Forelimb muscle (tissue), 1 donor: ENCODE data around the gene KIF12. TPM values are rescaled to one million over a fixed set of nuclear protein-coding genes. Genes with fewer than 3 reads are reported as not detected.
"Not testable (repeated sequence)": the region's sequence is repeated elsewhere in the genome, so short reads cannot be mapped to it uniquely, and the experiment has no call there.

Experiments used
- DNase-seq: peaks from one replicate; pipeline ENCODE4 v3.0.0-alpha.2; 2013; ENCODE audit warnings: low read depth
- polyA plus RNA-seq: library from polyadenylated mRNA; unstranded; fragments of 120-200 nt; gene quantifications from one replicate; pipeline ENCODE4 v1.2.1, GENCODE V29; 2013; ENCODE audit not compliant: insufficient read length

The KIF12 gene
- polyA plus RNA-seq, 1 donor = 0.13 TPM

DNA sequence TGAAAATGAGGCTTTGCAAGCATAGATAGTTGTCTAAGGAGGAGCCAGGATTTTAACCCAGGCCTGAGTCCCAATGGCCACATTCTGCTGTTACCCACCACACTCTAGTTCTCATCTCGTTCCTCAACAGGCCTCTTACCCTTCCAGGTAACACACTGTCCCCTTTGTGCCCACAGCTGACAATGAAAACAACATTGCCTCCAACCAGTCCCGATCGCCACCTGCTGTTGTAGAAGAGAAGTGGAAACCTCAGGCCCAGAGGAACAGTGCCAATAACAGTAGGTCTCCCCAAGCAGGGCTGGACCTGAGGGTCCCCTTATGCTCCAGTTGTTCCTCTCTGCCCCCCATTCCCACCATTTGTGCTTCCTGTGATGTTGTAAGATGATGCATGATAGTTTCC lies 51.4 kb downstream of the KIF12 start:
- no peak for DNase-seq

DNA sequence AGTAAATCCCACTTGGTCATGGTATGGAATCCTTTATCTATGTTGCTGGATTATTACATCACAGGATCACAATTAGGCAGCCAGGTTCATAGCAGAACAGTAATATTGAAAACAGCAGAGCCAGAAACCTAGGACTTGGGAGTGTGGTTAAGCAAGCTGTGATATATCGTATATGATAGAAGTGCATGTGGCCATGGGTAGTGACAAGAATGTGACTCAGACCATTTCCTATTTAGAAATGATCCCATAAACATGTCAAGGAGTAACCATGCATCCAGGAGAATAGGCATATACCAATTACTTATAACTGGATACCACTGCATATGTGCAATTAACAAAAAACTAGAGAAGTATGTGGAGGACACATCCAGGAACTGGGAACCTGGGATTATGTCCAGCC lies 52.2 kb downstream of the KIF12 start:
- DNase-seq = no peak

GRCh38 chr9:114046237-114046755 lies 52.8 kb downstream of the KIF12 start:
- DNase-seq = no peak

DNA sequence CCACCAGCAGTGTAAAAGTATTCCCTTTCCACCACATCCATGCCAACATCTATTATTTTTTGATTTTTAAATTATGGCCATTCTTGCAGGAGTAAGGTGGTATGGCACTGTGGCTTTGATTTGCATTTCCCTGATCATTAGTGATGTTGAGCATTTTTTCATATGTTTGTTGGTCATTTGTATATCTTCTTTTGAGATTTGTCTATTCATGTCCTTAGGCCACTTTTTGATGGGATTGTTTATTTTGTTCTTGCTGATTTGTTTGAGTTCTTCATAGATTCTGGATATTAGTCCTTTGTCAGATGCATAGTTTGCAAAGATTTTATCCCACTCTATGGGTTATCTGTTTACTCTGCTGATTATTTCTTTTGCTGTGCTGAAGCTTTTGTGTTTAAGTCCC lies 55.4 kb downstream of the KIF12 start:
- DNase-seq = not testable (repeated sequence)

Other genes with a start within 250 kb of the KIF12 start
- gene ZNF618, start 223.0 kb downstream of the KIF12 start, polyA plus RNA-seq = 13.2 TPM
- not detected for gene AMBP, start 21.0 kb downstream of the KIF12 start, polyA plus RNA-seq
- 35.4 TPM for gene COL27A1, start 56.2 kb upstream of the KIF12 start, polyA plus RNA-seq
- gene ORM1, start 223.8 kb upstream of the KIF12 start, polyA plus RNA-seq = 0.58 TPM
- not detected for gene ORM2, start 230.6 kb upstream of the KIF12 start, polyA plus RNA-seq